Vagina (tissue), 2 donors: Measurements from ENCODE around the gene CDH4.
"Not testable (repeated sequence)": the region's sequence is repeated elsewhere in the genome, so short reads cannot be mapped to it uniquely, and the experiment has no call there.

Source experiments
- POLR2A ChIP-seq, 2 donors: fragments of 450-650 bp; IDR thresholded peaks; one replicate each; pipeline ENCODE4 v1.6.1; 2017; ENCODE audit warnings: antibody characterized with exemption in 2 of 2, mild to moderate bottlenecking in 2 of 2, moderate library complexity in 2 of 2
- POLR2AphosphoS5 ChIP-seq, 2 donors: sonication (generic); formaldehyde crosslinking; IDR thresholded peaks; one replicate each; pipeline ENCODE4 v1.9.0; 2017; ENCODE audit warnings: antibody characterized with exemption in 2 of 2, mild to moderate bottlenecking in 2 of 2, low read depth in 1 of 2; ENCODE audit not compliant: insufficient read depth in 1 of 2

GRCh38 chr20:61981691-61982090, 729.6 kb downstream of the CDH4 start:
- not testable (repeated sequence) for TF ChIP-seq POLR2A (IDR thresholded peaks at IDR 0.05); POLR2AphosphoS5 (IDR thresholded peaks at IDR 0.05; ENCODE audit: insufficient read depth in 1 of 2, low read depth in 1 of 2)
